Caco-2 (cell line): ENCODE results near the gene ALKBH3. TPM values are rescaled to one million over a fixed set of nuclear protein-coding genes. Genes with fewer than 3 reads are reported as not detected.

Experiments used
- BruUV-seq: library from RNA; stranded (reverse); fragments of 400-500 nt; replicated peaks from 2 replicates; lab custom pipeline; 2021; lab: Mats Ljungman, UMichigan
- CTCF ChIA-PET: fragments of 300-600 bp; sonication (Branson Sonifier 250); formaldehyde crosslinking; loops from one replicate; lab custom pipeline; 2022; ENCODE audit warnings: antibody characterized with exemption; lab: Charles Lee
- POLR2A ChIA-PET: fragments of 300-600 bp; sonication (Branson Sonifier 250); formaldehyde crosslinking; loops from one replicate; lab custom pipeline; 2022; ENCODE audit warnings: antibody characterized with exemption; lab: Charles Lee
- DNase-seq, 2 experiments: peaks; one replicate each; pipeline versions ENCODE4 v3.0.0 to v3.0.0-alpha.2; 2020 to 2022
- H3K27me3 ChIP-seq: replicated peaks from 2 replicates; pipeline ENCODE4 v1.6.0; 2011; ENCODE audit warnings: low read length; ENCODE audit not compliant: control insufficient read depth, insufficient read depth
- H3K36me3 ChIP-seq: 2 replicates; pipeline ENCODE4 v1.5.1; 2011; ENCODE audit warnings: low read length; ENCODE audit not compliant: control insufficient read depth, insufficient read depth
- H3K4me1 ChIP-seq: fragments of 250-450 bp; sonication (Bioruptor Pico); 2 replicates; pipeline ENCODE4 v1.5.1; 2020; ENCODE audit warnings: mild to moderate bottlenecking
- H3K4me3 ChIP-seq: 2 replicates; pipeline ENCODE4 v1.5.1; 2011; ENCODE audit warnings: low read depth, mild to moderate bottlenecking, control low read depth, low read length
- H3K9me3 ChIP-seq: fragments of 250-450 bp; sonication (Bioruptor Pico); 2 replicates; pipeline ENCODE4 v1.5.1; 2020; ENCODE audit warnings: mild to moderate bottlenecking, moderate library complexity
- H3K27ac Mint-ChIP-seq: one replicate; pipeline ENCODE4 v1.8.0; 2022; ENCODE audit warnings: mixed read lengths; ENCODE audit not compliant: unreplicated experiment
- H3K27me3 Mint-ChIP-seq: one replicate; pipeline ENCODE4 v1.8.0; 2022; ENCODE audit warnings: mixed read lengths; ENCODE audit not compliant: insufficient read depth, unreplicated experiment
- H3K36me3 Mint-ChIP-seq: one replicate; pipeline ENCODE4 v1.8.0; 2022; ENCODE audit warnings: mild to moderate bottlenecking, mixed read lengths; ENCODE audit not compliant: insufficient read depth, unreplicated experiment
- H3K4me1 Mint-ChIP-seq: one replicate; pipeline ENCODE4 v1.8.0; 2022; ENCODE audit warnings: low read depth, mixed read lengths; ENCODE audit not compliant: unreplicated experiment
- H3K4me3 Mint-ChIP-seq: one replicate; pipeline ENCODE4 v1.8.0; 2022; ENCODE audit warnings: mild to moderate bottlenecking, moderate library complexity, mixed read lengths; ENCODE audit not compliant: unreplicated experiment
- H3K9me3 Mint-ChIP-seq: one replicate; pipeline ENCODE4 v1.8.0; 2022; ENCODE audit warnings: mixed read lengths; ENCODE audit not compliant: unreplicated experiment
- CTCF ChIP-seq, 2 experiments: fragments of 200-600 bp in 1 of 2; IDR thresholded peaks; 1 replicate in 1 of 2; 2 replicates in 1 of 2; pipeline versions ENCODE4 v1.5.1 to v1.8.0; 2011 to 2022; ENCODE audit warnings: antibody characterized with exemption in 1 of 2, control low read depth in 1 of 2, inconsistent platforms in 1 of 2, low read depth in 1 of 2, low read length in 1 of 2, mild to moderate bottlenecking in 1 of 2, moderate library complexity in 1 of 2; ENCODE audit not compliant: insufficient read depth in 1 of 2, severe bottlenecking in 1 of 2, unreplicated experiment in 1 of 2
- intact Hi-C: fragments of 100-400 bp; cut with micrococcal nuclease; formaldehyde crosslinking; loops from one replicate; pipeline ENCODE4 v1.10.0; 2022; ENCODE audit not compliant: unreplicated experiment
- total RNA-seq: library from RNA; stranded (reverse); gene quantifications from 2 replicates; pipeline ENCODE4 v1.2.3, GENCODE V29; 2022

The ALKBH3 gene
- total RNA-seq, 1 experiment from 2014 or later: 42.4 TPM

- CTCF ChIA-PET: no interaction called here
- Histone ChIP-seq H3K27me3 (no peaks in the 10 kb centered on the region), H3K36me3 (no peaks in the 10 kb centered on the region; the same call in none of the 2 replicates), H3K9me3 (no peaks in the 10 kb centered on the region), H3K4me3 (no peak overlapping the region), H3K4me1 (no peaks in the 10 kb centered on the region)
- DNase-seq: no peak
- H3K4me3 Mint-ChIP-seq: no peak overlapping the region
- POLR2A ChIA-PET: no interaction called here
- H3K27me3 Mint-ChIP-seq: no peaks in the 10 kb centered on the region
- peaks cover 11% of the 10 kb centered on the region for H3K36me3 Mint-ChIP-seq
- no peak for TF ChIP-seq CTCF (IDR thresholded peaks at IDR 0.05; ENCODE audit: insufficient read depth in 1 of 2, low read depth in 1 of 2, low read length in 1 of 2, severe bottlenecking in 1 of 2, unreplicated experiment in 1 of 2)
- H3K4me1 Mint-ChIP-seq: no peaks in the 10 kb centered on the region
- intact Hi-C loops: no loop called here
- no TSS peak for BruUV-seq
- no peak overlapping the region for H3K27ac Mint-ChIP-seq
- no peaks in the 10 kb centered on the region for H3K9me3 Mint-ChIP-seq
Observed at GRCh38 chr11:43903078-43903477, 22.4 kb downstream of the ALKBH3 start.

GRCh38 chr11:43903969-43904368 is 23.3 kb downstream of the ALKBH3 start:
- H3K27me3 Mint-ChIP-seq: no peaks in the 10 kb centered on the region
- Histone ChIP-seq H3K4me3 (no peak overlapping the region), H3K4me1 (no peaks in the 10 kb centered on the region), H3K9me3 (no peaks in the 10 kb centered on the region), H3K36me3 (no peaks in the 10 kb centered on the region; the same call in none of the 2 replicates), H3K27me3 (no peaks in the 10 kb centered on the region)
- H3K4me1 Mint-ChIP-seq: no peaks in the 10 kb centered on the region
- peaks cover 10% of the 10 kb centered on the region for H3K36me3 Mint-ChIP-seq
- ChIA-PET CTCF (no interaction called here), POLR2A (no interaction called here)
- no peaks in the 10 kb centered on the region for H3K9me3 Mint-ChIP-seq
- intact Hi-C loops: no loop called here
- no peak for DNase-seq
- H3K27ac Mint-ChIP-seq: no peak overlapping the region
- no peak overlapping the region for H3K4me3 Mint-ChIP-seq
- no peak for TF ChIP-seq CTCF (IDR thresholded peaks at IDR 0.05; ENCODE audit: insufficient read depth in 1 of 2, low read depth in 1 of 2, low read length in 1 of 2, severe bottlenecking in 1 of 2, unreplicated experiment in 1 of 2)
- no TSS peak for BruUV-seq

- POLR2A ChIA-PET: no interaction called here
- BruUV-seq: no TSS peak
- no peaks in the 10 kb centered on the region for H3K9me3 ChIP-seq
- H3K4me1 ChIP-seq: no peaks in the 10 kb centered on the region
- H3K36me3 ChIP-seq: no peaks in the 10 kb centered on the region
- CTCF ChIA-PET: interaction anchor here (1.3 kb wide), 1 partner anchor 19 kb away, joined by 3 read pairs; no protein-coding TSS in a partner anchor
- H3K36me3 Mint-ChIP-seq: peaks cover 15% of the 10 kb centered on the region
- DNase-seq: no peak
- intact Hi-C loops: no loop called here
- no peaks in the 10 kb centered on the region for H3K4me1 Mint-ChIP-seq
- H3K27me3 ChIP-seq: no peaks in the 10 kb centered on the region
- H3K27ac Mint-ChIP-seq: no peak overlapping the region
- no peak for TF ChIP-seq CTCF (IDR thresholded peaks at IDR 0.05; ENCODE audit: insufficient read depth in 1 of 2, low read depth in 1 of 2, low read length in 1 of 2, severe bottlenecking in 1 of 2, unreplicated experiment in 1 of 2)
- H3K9me3 Mint-ChIP-seq: no peaks in the 10 kb centered on the region
- H3K27me3 Mint-ChIP-seq: no peaks in the 10 kb centered on the region
- H3K4me3 ChIP-seq: no peak overlapping the region
- H3K4me3 Mint-ChIP-seq: no peak overlapping the region
Observed at GRCh38 chr11:43904742-43905535, 24.3 kb downstream of the ALKBH3 start.
